Islet of Langerhans (tissue), 1 donor: ENCODE measurements around the gene RFNG.

Source experiments
- FAIRE-seq: peaks from one replicate; lab custom pipeline; 2011; peaks lifted over from hg19 to GRCh38; lab: Jason Lieb, UNC

RFNG gene

DNA sequence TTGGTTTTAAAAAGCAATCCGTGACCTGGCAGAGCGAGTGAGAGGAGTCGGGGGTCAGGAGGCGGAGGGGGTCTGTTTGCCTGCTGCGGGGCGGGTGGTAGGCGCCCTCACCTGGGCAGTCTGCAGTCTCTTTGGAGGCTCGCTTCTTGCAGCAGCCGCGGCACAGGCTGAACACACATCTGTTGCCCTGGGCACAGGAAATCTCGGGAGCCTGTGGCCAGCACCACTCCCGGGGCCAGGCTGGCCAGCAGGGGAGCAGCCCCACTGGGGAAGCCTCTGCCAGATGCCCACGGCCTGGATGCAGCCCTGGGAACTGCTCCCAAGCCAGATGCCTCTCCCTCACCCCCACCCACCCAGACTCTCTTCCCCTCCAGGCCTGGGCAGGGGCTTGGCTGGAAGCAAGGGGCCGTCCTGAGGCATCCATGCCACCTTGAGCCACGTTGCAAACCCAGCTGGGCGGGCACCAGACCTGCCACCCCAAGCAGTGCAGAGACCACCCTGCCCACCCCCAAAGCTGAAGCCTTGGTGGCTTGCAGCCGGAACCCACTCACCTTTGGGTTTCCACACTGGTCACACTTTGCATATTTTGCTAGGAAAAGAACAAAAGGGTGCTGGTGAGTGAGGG lies 6.7 kb upstream of the RFNG start:
- no peak for FAIRE-seq

DNA sequence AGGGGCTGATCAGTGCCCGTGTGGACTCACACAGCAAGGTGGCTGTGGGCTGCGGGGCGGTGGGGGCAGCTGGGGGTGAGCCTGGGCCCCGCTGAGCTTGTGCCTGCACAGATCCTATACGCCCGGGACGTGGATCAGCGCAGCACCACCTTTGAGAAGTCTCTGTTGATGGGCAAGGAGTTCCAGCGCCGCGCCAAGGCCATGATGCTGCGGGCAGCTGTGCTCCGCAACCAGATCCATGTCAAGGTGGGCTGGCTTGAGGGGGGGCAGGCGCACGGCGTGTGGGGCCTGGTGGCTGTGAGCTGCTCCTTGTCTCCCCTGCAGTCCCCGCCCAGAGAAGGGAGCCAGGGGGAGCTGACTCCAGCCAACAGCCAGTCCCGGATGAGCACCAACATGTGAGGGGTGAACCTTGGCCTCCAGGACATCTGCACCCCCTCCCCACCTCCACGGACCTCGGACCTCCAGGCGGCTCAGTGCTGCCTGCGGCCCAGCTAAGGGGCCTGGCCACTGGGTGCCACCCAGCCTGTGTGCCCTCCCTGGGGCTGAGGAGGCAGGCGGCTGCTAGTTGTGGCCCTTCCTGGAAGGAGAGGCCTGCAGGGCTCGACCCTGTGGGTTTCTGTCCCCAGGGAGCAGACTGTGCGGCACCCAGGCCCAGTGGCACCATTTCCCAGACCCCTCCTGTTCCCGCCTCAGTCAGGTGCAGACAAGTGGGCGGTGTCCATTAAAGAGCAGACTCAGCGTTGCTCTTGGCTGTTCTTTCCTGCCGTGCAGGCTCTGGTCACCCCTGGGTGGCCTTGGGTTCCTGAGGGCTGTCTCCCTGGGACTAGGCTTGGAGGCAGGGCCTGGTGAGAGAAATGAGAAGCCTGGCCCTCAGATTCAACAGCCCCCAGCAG lies 5.4 kb upstream of the RFNG start:
- no peak for FAIRE-seq

DNA sequence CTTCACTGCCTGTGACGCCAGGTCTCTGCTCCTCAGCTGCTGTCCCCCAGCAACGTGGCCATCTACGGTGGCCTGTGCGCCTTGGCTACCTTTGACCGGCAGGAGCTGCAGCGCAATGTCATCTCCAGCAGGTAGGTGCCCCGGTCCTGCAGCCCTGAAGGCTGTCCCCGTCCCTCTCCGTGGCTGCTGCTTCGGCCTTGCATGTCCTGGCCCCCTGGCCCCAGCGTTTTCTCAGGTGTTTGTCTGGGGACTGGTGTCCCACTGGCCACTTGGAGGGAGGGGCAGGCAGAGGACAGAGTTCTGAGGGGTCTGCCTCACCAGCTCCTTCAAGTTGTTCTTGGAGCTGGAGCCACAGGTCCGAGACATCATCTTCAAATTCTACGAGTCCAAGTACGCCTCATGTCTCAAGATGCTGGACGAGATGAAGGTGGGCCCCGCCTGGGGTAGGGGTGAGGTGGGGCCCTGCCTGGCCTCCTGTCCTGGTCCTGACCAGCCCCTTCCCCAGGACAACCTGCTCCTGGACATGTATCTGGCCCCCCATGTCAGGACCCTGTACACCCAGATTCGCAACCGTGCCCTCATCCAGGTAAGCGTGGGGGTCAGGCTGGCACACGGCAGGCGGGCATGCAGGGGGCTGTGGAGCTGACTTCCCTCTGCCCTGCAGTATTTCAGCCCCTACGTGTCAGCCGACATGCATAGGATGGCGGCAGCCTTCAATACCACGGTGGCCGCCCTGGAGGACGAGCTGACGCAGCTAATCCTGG lies 4.5 kb upstream of the RFNG start:
- no peak for FAIRE-seq

DNA sequence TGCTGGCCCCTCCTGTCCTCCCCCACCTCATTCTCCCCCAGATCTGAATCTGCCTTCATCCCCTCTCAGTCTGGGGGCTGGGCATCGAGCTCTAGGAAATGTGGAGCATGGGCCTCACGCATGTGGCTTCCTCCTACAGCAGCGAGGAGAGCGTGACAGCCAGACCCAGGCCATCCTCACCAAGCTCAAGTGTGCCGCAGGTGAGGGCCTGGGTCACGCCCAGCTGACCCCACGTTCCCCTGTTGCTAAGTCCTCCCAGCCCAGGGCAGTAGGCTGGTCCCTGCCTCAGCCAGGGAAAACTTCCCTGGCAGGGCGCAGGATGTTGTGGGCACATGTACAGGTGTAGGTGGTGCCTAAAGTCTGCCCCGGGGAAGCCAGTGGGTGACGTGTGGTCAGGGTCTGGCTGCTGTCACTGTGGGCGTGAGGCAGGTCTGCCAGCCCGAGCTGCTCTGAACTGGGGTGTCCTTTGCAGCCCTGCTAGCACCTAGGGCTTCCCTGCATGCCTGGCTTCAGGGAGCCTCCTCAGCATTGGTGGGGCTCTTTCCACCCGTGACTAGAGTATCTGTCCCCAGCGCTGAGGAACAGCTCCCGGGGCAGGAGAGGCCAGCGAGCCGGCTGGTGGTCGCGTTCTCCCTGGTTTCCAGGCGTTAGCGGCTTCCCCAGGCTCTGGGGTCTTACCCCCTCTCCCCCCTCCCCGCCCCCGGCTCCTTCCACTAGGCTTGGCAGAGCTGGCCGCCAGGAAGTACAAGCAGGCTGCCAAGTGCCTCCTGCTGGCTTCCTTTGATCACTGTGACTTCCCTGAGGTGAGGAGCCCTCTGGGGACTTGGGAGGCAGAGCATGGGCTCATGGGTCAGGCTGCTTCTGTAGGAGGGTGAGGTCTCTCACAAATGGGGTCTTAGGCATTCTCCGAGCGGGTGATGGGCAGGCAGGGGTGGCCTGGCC lies 3.7 kb upstream of the RFNG start:
- no peak for FAIRE-seq

DNA sequence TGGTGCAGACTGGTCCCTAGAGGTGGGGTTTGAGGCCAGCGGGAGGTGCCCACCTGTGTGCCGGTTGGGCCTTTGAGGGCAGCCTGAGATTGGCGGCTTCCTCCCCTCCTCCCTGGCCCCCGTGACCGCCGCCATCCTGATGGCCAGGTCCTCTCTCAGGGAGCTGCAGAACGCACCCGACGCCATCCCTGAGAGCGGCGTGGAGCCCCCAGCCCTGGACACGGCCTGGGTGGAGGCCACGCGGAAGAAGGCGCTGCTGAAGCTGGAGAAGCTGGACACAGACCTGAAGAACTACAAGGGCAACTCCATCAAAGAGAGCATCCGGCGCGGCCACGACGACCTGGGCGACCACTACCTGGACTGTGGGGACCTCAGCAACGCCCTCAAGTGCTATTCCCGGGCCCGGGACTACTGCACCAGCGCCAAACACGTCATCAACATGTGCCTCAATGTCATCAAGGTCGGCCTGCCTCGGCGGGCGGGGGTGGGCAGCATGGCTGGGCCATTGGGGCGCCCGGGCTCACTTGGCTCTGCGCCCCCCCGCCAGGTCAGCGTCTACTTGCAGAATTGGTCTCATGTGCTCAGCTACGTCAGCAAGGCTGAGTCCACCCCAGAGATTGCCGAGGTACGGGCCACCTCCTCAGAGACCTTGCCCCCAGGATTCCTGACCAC lies 2.9 kb upstream of the RFNG start:
- FAIRE-seq = no peak

DNA sequence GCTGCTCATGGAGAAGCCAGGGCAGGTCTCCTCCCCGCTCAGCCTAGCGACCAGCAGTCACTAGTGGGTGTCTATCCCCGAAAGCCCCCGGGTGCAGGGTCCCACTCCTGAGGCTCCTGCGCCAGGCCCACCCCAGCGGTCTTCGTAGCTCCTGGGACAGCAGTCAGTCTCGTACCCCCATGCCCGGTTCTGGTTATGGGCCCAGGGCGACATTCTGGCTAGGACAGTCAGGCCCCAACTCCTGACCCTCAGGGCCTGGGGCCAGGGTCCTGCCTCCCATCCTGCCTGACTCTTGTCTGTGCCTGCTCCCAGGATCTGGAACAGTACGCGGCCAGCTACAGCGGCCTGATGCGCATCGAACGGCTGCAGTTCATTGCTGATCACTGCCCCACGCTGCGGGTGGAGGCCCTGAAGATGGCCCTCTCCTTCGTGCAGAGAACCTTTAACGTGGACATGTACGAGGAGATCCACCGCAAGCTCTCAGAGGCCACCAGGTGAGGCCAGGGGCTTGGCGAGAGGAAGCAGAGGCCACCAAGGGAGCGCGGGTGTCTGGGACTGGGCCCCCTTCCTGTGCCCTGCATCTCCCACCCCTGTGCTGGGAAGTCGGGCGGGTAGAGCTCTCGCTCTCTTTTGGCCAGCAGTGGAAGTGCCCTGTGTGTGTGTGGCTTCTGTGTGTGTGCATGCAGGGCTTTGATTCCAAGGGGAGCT lies 2.1 kb upstream of the RFNG start:
- FAIRE-seq = no peak

DNA sequence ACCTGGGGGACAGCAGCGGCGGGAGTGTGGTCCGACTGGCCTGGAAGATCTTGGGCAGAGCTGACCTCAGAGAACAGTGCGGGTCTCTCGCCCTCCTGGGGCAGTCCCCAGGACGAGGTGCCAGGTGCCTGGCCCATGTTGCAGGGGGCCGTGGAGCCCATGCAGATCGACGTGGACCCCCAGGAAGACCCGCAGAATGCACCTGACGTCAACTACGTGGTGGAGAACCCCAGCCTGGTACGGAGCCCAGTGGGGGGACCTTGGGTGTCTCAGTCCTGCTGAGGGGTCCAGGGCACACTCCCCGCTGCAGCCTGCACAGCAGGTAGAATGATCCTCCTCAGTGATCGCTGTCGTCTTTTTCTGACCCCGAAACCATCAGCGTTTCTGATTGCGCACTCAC lies 1.5 kb upstream of the RFNG start:
- FAIRE-seq = no peak

DNA sequence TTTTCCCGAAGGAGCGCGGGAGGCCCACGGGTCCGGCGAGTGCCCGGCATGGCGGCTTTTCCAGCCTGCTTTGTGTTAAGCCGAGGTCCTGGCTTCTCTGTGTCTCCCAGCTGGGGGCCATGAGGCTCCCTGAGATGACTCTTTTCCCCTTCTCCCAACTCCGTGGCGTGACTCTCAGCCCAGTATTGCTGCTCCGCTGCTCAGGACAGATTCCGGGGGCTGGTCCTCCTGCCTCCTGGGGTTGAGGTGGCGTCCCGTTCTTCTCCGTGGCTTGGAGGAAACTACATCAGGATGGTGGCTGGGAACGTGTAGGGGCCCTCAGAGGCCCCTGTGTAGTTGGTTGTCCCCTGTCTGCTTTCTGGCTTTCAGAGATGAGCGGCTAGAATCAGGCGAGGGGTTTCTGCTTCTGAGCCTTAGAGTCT lies 1.0 kb upstream of the RFNG start:
- no peak for FAIRE-seq

DNA sequence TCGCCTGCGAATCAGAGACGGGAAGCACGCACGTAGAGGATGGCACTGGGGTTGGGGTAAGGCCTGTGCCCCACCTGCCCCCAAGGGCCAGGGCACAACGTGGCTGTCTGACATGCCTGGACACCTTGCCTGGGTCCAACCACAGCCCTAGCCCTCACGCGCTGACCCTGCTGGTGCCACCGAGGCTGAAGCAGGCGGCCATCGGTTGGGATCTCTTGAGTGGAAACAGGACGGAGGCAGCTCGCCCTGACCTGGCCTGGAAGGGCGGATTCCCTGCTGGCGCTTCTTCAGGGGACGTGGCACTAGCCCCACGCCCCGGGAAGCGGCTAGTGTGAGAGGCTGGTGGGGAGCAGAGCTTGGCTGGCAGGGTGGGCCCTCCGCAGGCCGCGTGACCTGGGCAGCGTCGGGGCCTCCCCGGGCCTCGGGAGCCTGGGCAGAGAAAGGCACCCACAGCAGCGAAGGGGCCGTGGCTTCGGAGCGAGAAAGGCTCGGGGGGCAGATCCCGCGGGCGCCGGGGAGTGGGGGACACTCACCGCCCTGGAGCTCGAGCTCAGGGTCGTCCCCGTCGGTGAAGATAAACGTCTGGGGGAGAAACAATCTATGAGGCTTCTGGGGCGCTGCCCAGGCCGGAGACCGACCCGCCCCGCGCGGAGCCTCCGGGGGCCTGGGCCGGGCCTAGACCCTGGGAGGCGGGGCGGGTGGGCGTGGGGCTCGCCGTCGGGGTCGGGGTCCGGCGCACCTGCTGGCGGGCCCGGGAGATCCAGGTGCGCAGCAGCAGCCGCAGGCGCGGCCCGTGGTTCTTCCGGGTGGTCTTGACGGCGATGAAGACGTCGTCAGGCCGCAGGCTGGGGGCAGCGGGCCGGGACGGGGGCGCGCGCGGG lies 610 bp downstream of the RFNG start:
- FAIRE-seq = no peak

DNA sequence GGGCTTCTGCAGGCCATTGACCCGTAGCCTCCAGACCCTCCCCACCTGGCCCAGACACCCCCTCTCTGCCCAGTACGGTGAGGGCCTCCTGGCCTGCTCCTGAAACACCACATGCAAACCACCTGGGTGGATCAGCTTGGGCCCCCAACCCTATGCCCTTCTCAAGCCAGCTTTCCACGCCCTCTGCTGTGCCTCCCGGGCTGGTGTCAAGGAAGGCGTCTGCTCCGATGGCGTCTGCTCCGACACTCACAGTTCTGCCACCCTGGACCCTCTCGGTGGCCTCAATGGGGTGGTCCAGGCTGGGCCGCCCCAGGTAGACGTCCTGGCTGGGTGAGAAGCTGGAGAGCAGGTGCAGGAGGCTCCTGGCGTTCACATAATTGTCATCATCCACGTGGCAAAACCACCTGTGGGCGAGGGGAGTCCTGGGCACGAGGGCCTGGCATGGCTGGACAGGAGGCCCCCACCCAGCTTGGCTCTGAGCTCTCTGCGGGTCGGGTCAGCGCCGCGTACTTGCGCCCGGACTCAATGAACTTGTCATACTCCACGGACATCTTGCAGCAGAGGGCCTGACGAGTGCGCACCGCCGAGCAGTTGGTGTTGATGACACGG lies 1.4 kb downstream of the RFNG start:
- FAIRE-seq = no peak

DNA sequence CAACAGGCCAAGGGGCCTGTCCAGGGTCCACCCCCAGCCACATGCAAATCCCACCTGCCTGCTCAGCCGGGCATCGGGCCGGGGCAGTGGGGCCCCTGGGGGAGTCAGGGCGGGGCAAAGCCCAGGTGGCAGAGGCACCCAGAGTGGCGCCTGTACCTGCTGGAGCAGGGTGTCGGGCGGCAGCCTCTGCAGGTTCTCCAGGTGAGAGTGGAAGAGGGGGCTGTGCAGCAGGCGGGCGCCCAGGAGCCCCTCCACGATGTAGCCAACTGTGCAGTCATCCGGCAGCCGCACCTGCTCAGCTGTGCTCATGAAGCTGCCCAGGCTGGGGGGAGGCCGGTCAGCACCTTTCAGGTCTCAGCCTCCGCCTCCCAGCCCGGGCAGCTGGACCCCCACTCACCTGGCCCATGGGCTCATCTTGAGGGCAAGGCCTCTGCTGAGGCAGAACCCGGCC lies 2.1 kb downstream of the RFNG start:
- no peak for FAIRE-seq

DNA sequence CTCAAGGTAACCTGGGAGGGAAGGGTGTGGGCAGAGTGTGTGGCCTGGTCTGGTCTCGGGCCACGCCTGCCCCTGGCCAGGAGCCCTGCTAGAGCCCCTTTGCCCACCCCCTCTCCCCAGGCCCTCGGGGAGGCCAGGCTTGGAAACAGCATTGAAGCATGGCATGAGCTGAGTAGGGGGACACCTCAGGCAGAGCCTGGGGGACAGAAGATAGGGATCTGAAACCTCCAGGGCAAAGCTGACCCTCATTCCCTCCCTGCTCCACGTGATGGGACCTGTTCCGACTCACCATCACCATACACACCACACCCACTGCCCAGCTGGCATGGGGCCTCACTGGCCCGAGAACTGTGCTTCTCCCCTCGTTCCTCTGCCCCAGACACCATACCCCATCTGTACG lies 2.5 kb downstream of the RFNG start:
- FAIRE-seq = no peak

DNA sequence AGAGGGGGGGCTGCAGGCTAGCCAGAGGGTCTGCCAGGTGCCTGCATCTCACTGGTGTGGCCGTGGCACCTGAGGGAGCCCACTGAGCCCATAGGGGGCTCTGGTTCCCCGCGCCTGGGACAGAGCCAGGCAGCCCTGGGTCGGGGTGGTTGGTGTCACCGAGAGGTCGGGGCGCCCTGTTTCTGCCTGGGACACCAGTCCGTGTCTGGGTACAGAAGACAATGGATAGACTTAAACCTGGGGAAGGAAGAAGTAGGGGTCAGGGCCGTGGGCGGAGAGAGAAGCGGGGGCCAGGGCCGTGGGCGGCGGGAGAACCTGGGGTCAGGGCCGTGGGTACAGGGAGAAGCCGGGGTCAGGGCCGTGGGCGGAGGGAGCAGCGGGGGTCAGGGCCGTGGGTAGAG lies 3.0 kb downstream of the RFNG start:
- no peak for FAIRE-seq

DNA sequence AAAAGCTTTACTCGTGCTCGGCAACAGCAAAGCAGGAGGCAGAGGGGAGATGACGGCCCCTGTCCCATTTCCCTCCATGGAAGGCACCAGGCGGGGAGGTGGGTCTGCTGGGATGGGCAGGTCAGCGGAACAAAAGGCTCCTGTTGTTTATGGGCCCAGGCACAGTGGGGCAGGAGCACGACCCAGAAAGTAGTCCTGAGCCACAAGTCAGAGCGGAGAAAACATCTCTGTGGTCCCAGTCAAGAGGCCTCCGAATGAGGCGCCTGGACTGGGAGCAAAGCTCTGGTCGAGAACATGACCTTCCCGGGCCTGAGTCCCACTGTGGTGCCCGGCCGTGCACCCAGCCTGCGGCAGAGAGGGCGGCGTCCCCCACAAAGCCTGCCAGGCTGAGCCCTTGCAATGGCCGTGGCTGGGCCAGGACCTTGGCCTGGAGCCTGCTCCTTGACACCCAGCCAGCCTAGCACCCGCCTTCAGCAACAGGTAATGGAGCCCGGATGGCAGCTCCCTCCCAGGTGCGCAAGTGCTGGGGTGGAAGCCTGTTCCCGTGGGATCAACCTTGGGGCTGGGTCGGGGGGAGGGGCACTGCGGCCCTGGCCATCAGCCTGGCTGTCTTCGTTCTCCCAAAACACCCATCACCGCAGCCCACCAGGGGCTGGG lies 3.6 kb downstream of the RFNG start:
- FAIRE-seq = no peak

DNA sequence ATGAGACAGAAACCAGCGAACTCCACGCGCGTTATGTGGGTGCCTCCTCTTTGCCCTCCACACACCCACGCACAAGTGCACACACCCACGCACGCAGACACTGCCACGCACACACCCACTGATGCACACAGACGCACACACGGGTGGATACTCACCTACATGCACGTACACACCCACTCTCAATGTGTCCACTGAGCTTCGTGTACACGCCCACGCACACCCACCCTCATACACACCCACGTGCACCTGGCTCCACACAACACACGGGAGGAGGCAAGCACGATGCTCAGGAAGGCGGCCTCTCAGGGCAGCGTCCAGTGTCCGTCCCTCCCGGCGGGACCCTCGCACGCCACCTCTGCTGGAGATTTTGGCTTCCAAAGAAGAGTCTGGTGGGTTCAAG lies 4.2 kb downstream of the RFNG start:
- FAIRE-seq = no peak

DNA sequence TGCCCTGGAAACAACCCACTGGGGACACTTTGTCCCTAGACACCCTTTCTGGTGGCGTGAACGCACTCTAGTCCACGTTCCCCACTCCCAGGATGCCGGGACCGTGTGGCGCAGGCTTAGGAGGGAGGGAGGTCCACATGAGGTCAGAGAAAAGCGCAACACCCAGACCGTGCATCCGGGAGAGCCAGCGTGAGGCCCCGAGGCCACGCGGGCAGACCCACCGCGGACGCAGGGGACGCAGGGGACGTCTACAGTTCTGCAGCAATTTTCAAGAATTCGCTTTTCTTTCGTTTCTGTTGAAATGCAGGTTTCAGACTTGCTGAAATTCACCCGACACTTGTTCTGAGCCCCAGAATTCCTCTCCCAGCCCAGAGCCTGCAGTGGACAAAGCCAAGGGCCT lies 4.7 kb downstream of the RFNG start:
- FAIRE-seq = no peak

DNA sequence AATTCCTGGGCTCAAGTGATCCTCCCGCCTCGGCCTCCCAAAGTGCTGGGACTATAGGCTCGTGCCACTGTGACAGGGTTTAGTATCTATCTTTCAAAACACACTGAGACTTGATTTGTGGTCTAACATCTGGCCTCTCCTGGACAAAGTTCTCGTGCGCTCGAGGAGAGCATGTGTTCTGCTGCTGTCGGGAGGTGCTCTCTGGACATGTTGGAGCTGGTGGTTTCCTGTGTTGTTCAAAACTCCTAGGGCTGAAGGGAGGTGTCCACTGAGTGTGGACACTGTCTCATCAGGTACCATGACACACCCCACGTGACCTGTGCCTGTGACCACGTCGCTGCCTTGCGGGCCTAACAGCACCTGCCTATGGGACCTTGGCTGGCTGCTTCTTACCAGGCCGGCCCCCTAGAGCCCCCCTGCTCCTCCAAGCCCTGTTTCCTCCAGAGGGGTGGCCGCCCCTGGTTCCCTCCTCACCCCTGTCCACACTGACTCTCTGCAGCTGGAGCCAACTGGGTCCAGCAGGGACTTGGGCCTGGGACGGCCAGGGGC lies 5.6 kb downstream of the RFNG start:
- FAIRE-seq = no peak

DNA sequence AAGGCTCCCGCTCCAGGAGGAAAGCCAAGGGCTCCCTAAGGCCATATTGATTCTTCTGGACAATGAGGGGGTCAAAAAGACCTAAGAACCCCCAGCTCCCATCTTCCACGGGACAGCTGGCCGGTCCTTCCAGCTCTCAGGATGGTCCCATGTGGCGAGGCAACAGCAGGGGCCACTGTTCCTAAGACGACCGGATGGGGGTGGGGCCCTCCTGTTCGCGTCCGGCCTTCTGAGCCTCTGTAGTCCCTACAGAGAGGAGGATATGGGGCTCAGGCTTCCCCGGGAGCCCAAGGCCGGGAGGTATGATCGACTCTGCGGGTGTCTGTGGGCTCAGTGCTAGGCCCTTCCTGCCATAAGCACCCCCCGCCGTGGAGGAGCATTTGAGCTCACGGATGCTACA lies 8.1 kb downstream of the RFNG start:
- FAIRE-seq = no peak
